ENCODE data around the gene ITPRIPL2. TPM values are rescaled to one million over a fixed set of nuclear protein-coding genes. Genes with fewer than 3 reads are reported as not detected.

Gene ITPRIPL2
- polyA plus RNA-seq, 1 donor (not counting 4 experiments of a cell fraction or from before 2014, with no cell fraction given) = 5.9 TPM

GRCh38 chr16:19138601-19139000 lies 24.8 kb downstream of the ITPRIPL2 start:
- peak overlapping the region; percentile 6 for H3K9ac ChIP-seq (ENCODE audit: control insufficient read depth, extremely low read depth, insufficient read depth, low read length)
- H3K9me3 ChIP-seq (ENCODE audit: control insufficient read depth, low read depth, low read length) = no peaks in the 10 kb centered on the region
- DNase-seq (ENCODE audit: low read depth, low spot score) (no peak), FAIRE-seq (peak; percentile 59)
- no peaks in the 10 kb centered on the region for H3K27me3 ChIP-seq (ENCODE audit: control insufficient read depth, extremely low read depth, insufficient read depth, low read length)
- H4K20me1 ChIP-seq (ENCODE audit: control insufficient read depth, extremely low read depth, insufficient read depth, low read length) = no peaks in the 10 kb centered on the region
- no peak overlapping the region for H3K27ac ChIP-seq (ENCODE audit: control insufficient read depth, insufficient read depth, low read length)
- no peak overlapping the region for H3K4me3 ChIP-seq (ENCODE audit: control insufficient read depth in 2 of 3, extremely low read depth in 1 of 3, insufficient read depth in 2 of 3, low read depth in 1 of 3, low read length in 3 of 3)
- H3K36me3 ChIP-seq (ENCODE audit: control insufficient read depth in 2 of 2, extremely low read depth in 1 of 2, insufficient read depth in 2 of 2, low read length in 2 of 2) = no peaks in the 10 kb centered on the region
- dilution Hi-C loops (cut with MboI; ENCODE audit: extremely low pct_ligation_motif_present, low sequenced_read_pairs) = no loop called here
- H3K4me2 ChIP-seq (ENCODE audit: control insufficient read depth, extremely low read depth, insufficient read depth, low read depth, low read length) = peak overlapping the region; percentile 29
- H3K79me2 ChIP-seq (ENCODE audit: control insufficient read depth, insufficient read depth, low read length) = no peaks in the 10 kb centered on the region
- H2AFZ ChIP-seq (ENCODE audit: control insufficient read depth, low read length) = peak overlapping the region; percentile 10
- TF ChIP-seq CTCF (optimal IDR thresholded peaks at IDR 0.05 in 1 of 3, IDR thresholded peaks at IDR 0.05 in 1 of 3, conservative IDR thresholded peaks at IDR 0.05 in 1 of 3; ENCODE audit: extremely low read depth in 1 of 3, insufficient read depth in 2 of 3, low read length in 3 of 3) = no peak
- no peak for TF ChIP-seq EZH2 (IDR thresholded peaks at IDR 0.05; ENCODE audit: low read length)
- H3K4me1 ChIP-seq (ENCODE audit: control insufficient read depth, extremely low read depth, insufficient read depth, low read length) = peaks cover 52% of the 10 kb centered on the region
- H3K9me1 ChIP-seq (ENCODE audit: control insufficient read depth, extremely low read depth, insufficient read depth, low read length) = no peaks in the 10 kb centered on the region

- Histone ChIP-seq H3K9me1 (ENCODE audit: control insufficient read depth, extremely low read depth, insufficient read depth, low read length) (no peaks in the 10 kb centered on the region), H3K9me3 (ENCODE audit: control insufficient read depth, low read depth, low read length) (no peaks in the 10 kb centered on the region), H3K27me3 (ENCODE audit: control insufficient read depth, extremely low read depth, insufficient read depth, low read length) (no peaks in the 10 kb centered on the region), H3K4me3 (ENCODE audit: control insufficient read depth in 2 of 3, extremely low read depth in 1 of 3, insufficient read depth in 2 of 3, low read depth in 1 of 3, low read length in 3 of 3) (no peak overlapping the region), H3K4me1 (ENCODE audit: control insufficient read depth, extremely low read depth, insufficient read depth, low read length) (peaks cover 55% of the 10 kb centered on the region), H3K9ac (ENCODE audit: control insufficient read depth, extremely low read depth, insufficient read depth, low read length) (no peak overlapping the region), H2AFZ (ENCODE audit: control insufficient read depth, low read length) (peak overlapping the region; percentile 46), H3K79me2 (ENCODE audit: control insufficient read depth, insufficient read depth, low read length) (no peaks in the 10 kb centered on the region), H3K36me3 (ENCODE audit: control insufficient read depth in 2 of 2, extremely low read depth in 1 of 2, insufficient read depth in 2 of 2, low read length in 2 of 2) (no peaks in the 10 kb centered on the region), H3K27ac (ENCODE audit: control insufficient read depth, insufficient read depth, low read length) (no peak overlapping the region), H3K4me2 (ENCODE audit: control insufficient read depth, extremely low read depth, insufficient read depth, low read depth, low read length) (no peak overlapping the region), H4K20me1 (ENCODE audit: control insufficient read depth, extremely low read depth, insufficient read depth, low read length) (no peaks in the 10 kb centered on the region)
- DNase-seq (ENCODE audit: low read depth, low spot score) (no peak), FAIRE-seq (no peak)
- dilution Hi-C loops (cut with MboI; ENCODE audit: extremely low pct_ligation_motif_present, low sequenced_read_pairs) = no loop called here
- TF ChIP-seq EZH2 (IDR thresholded peaks at IDR 0.05; ENCODE audit: low read length) (no peak), CTCF (optimal IDR thresholded peaks at IDR 0.05 in 1 of 3, IDR thresholded peaks at IDR 0.05 in 1 of 3, conservative IDR thresholded peaks at IDR 0.05 in 1 of 3; ENCODE audit: extremely low read depth in 1 of 3, insufficient read depth in 2 of 3, low read length in 3 of 3) (no peak)
Measured at GRCh38 chr16:19139436-19140091, 25.8 kb downstream of the ITPRIPL2 start.
